ENCODE results near the gene USP31.

- TF ChIP-seq CTCF (IDR thresholded peaks at IDR 0.05) = no peak
- no peak for TF ChIP-seq POLR2A (IDR thresholded peaks at IDR 0.05)
- TF ChIP-seq EP300 (IDR thresholded peaks at IDR 0.05) = no peak
These were observed 14.7 kb upstream of the USP31 start for GRCh38 chr16:23163921-23164320.

Measured in tibial nerve (tissue), 4 donors.